ENCODE results near the gene PBLD. TPM values are rescaled to one million over a fixed set of nuclear protein-coding genes. Genes with fewer than 3 reads are reported as not detected.

PBLD gene
- total RNA-seq, 1 experiment from 2014 or later = 11.7 TPM

- Histone ChIP-seq H3K36me3 (ENCODE audit: low read depth) (peaks cover 15% of the 10 kb centered on the region), H4K20me1 (ENCODE audit: insufficient read depth) (no peaks in the 10 kb centered on the region), H3K9me2 (ENCODE audit: insufficient read depth) (no peaks in the 10 kb centered on the region), H3F3A (ENCODE audit: insufficient read depth, low read depth) (no peaks in the 10 kb centered on the region; the same call in 1 of the 2 replicates), H3K4me3 (no peak overlapping the region), H3K79me2 (ENCODE audit: low read depth) (no peaks in the 10 kb centered on the region), H3K4me1 (replicated peaks; ENCODE audit: insufficient read depth) (no peaks in the 10 kb centered on the region), H3K4me2 (no peak overlapping the region), H3K27ac (no peak overlapping the region), H2AFZ (no peak overlapping the region), H3K27me3 (ENCODE audit: insufficient read depth, low read depth) (no peaks in the 10 kb centered on the region), H3K9me3 (ENCODE audit: insufficient read depth, low read depth) (no peaks in the 10 kb centered on the region)
- ChIA-PET POLR2A (ENCODE audit: unreplicated experiment) (no interaction called here), CTCF (no interaction called here)
- BruUV-seq (replicated peaks) = no TSS peak
- DNase-seq = no peak
- intact Hi-C loops (cut with micrococcal nuclease; ENCODE audit: unreplicated experiment) = no loop called here
- no peak for TF ChIP-seq EZH2 (IDR thresholded peaks at IDR 0.05; ENCODE audit: low read depth)
- no peak for TF ChIP-seq CTCF (conservative IDR thresholded peaks at IDR 0.05)
Measured at GRCh38 chr10:68366600-68366999, 33.9 kb upstream of the PBLD start.

- Histone ChIP-seq H3K79me2 (ENCODE audit: low read depth) (no peaks in the 10 kb centered on the region), H4K20me1 (ENCODE audit: insufficient read depth) (no peaks in the 10 kb centered on the region), H3K4me2 (no peak overlapping the region), H3K36me3 (ENCODE audit: low read depth) (peaks cover 14% of the 10 kb centered on the region; the same call in 1 of the 2 replicates), H2AFZ (no peak overlapping the region), H3K4me1 (replicated peaks; ENCODE audit: insufficient read depth) (no peaks in the 10 kb centered on the region), H3K9me3 (ENCODE audit: insufficient read depth, low read depth) (no peaks in the 10 kb centered on the region), H3F3A (ENCODE audit: insufficient read depth, low read depth) (no peaks in the 10 kb centered on the region; the same call in 1 of the 2 replicates), H3K4me3 (no peak overlapping the region), H3K27me3 (ENCODE audit: insufficient read depth, low read depth) (no peaks in the 10 kb centered on the region), H3K27ac (no peak overlapping the region), H3K9me2 (ENCODE audit: insufficient read depth) (no peaks in the 10 kb centered on the region)
- no peak for DNase-seq
- intact Hi-C loops (cut with micrococcal nuclease; ENCODE audit: unreplicated experiment) = no loop called here
- TF ChIP-seq EZH2 (IDR thresholded peaks at IDR 0.05; ENCODE audit: low read depth) (no peak), CTCF (conservative IDR thresholded peaks at IDR 0.05) (no peak)
- BruUV-seq (replicated peaks) = no TSS peak
- POLR2A ChIA-PET (ENCODE audit: unreplicated experiment) = no interaction called here
- CTCF ChIA-PET = no interaction called here
Measured at GRCh38 chr10:68365611-68366010, 32.9 kb upstream of the PBLD start.

GRCh38 chr10:68364101-68364886 lies 31.6 kb upstream of the PBLD start:
- H3K27me3 ChIP-seq (ENCODE audit: insufficient read depth, low read depth) = no peaks in the 10 kb centered on the region
- no peaks in the 10 kb centered on the region for H4K20me1 ChIP-seq (ENCODE audit: insufficient read depth)
- no peak overlapping the region for H3K4me2 ChIP-seq
- CTCF ChIA-PET = no interaction called here
- H3K4me3 ChIP-seq = no peak overlapping the region
- H3F3A ChIP-seq (ENCODE audit: insufficient read depth, low read depth) = no peaks in the 10 kb centered on the region; the same call in 1 of the 2 replicates
- H3K27ac ChIP-seq = no peak overlapping the region
- no peaks in the 10 kb centered on the region for H3K9me3 ChIP-seq (ENCODE audit: insufficient read depth, low read depth)
- H3K36me3 ChIP-seq (ENCODE audit: low read depth) = peaks cover 14% of the 10 kb centered on the region; the same call in 1 of the 2 replicates
- no peak for TF ChIP-seq CTCF (conservative IDR thresholded peaks at IDR 0.05)
- no peak for TF ChIP-seq EZH2 (IDR thresholded peaks at IDR 0.05; ENCODE audit: low read depth)
- no peaks in the 10 kb centered on the region for H3K9me2 ChIP-seq (ENCODE audit: insufficient read depth)
- H3K4me1 ChIP-seq (replicated peaks; ENCODE audit: insufficient read depth) = no peaks in the 10 kb centered on the region
- intact Hi-C loops (cut with micrococcal nuclease; ENCODE audit: unreplicated experiment) = no loop called here
- no peak for DNase-seq
- no peaks in the 10 kb centered on the region for H3K79me2 ChIP-seq (ENCODE audit: low read depth)
- POLR2A ChIA-PET (ENCODE audit: unreplicated experiment) = no interaction called here
- BruUV-seq (replicated peaks) = no TSS peak
- H2AFZ ChIP-seq = no peak overlapping the region
